ENCODE data around the gene EED.

Gene EED

GRCh38 chr11:86255896-86256295, 11.3 kb downstream of the EED start (continued):
- TF ChIP-seq CREB5 (CRISPR knock-in tag; IDR thresholded peaks at IDR 0.05; ENCODE audit: low read depth) = no peak
- TF ChIP-seq ZNF70 (CRISPR knock-in tag; IDR thresholded peaks at IDR 0.05) = no peak
- TF ChIP-seq TOX (CRISPR knock-in tag; IDR thresholded peaks at IDR 0.05; ENCODE audit: borderline replicate concordance) = no peak

- ATAC-seq = no peak
Measured at GRCh38 chr11:86256608-86257007, 12.1 kb downstream of the EED start.

GRCh38 chr11:86257446-86257845, 12.9 kb downstream of the EED start:
- no peak for ATAC-seq

More at GRCh38 chr11:86256608-86257007, 12.1 kb downstream of the EED start:
- TF ChIP-seq ZNF70 (CRISPR knock-in tag; IDR thresholded peaks at IDR 0.05) (no peak), ARNTL (CRISPR knock-in tag; IDR thresholded peaks at IDR 0.05; ENCODE audit: borderline replicate concordance, low read depth) (no peak), ISL1 (CRISPR knock-in tag; IDR thresholded peaks at IDR 0.05) (no peak), SNAI2 (CRISPR knock-in tag; IDR thresholded peaks at IDR 0.05) (no peak), PPARA (CRISPR knock-in tag; IDR thresholded peaks at IDR 0.05; ENCODE audit: borderline replicate concordance) (no peak), CSDC2 (CRISPR knock-in tag; IDR thresholded peaks at IDR 0.05) (no peak), PATZ1 (CRISPR knock-in tag; IDR thresholded peaks at IDR 0.05; ENCODE audit: borderline replicate concordance) (no peak), ZNF8 (CRISPR knock-in tag; IDR thresholded peaks at IDR 0.05) (no peak), CSRNP3 (CRISPR knock-in tag; IDR thresholded peaks at IDR 0.05) (no peak), GLIS3 (CRISPR knock-in tag; IDR thresholded peaks at IDR 0.05) (no peak), ZFP30 (CRISPR knock-in tag; IDR thresholded peaks at IDR 0.05) (no peak), TOX (CRISPR knock-in tag; IDR thresholded peaks at IDR 0.05; ENCODE audit: borderline replicate concordance) (no peak), ESRRG (CRISPR knock-in tag; IDR thresholded peaks at IDR 0.05) (no peak), ZNF565 (CRISPR knock-in tag; conservative IDR thresholded peaks at IDR 0.05; ENCODE audit: low read depth) (no peak), ZC3H10 (CRISPR knock-in tag; IDR thresholded peaks at IDR 0.05) (no peak), BACH2 (CRISPR knock-in tag; IDR thresholded peaks at IDR 0.05; ENCODE audit: borderline replicate concordance) (no peak), TCF4 (CRISPR knock-in tag; IDR thresholded peaks at IDR 0.05; ENCODE audit: borderline replicate concordance) (no peak), CREB5 (CRISPR knock-in tag; IDR thresholded peaks at IDR 0.05; ENCODE audit: low read depth) (no peak)

More at GRCh38 chr11:86257446-86257845, 12.9 kb downstream of the EED start:
- TF ChIP-seq GLIS3 (CRISPR knock-in tag; IDR thresholded peaks at IDR 0.05) (no peak), ZNF565 (CRISPR knock-in tag; conservative IDR thresholded peaks at IDR 0.05; ENCODE audit: low read depth) (no peak), CREB5 (CRISPR knock-in tag; IDR thresholded peaks at IDR 0.05; ENCODE audit: low read depth) (no peak), CSDC2 (CRISPR knock-in tag; IDR thresholded peaks at IDR 0.05) (peak; percentile 95), OSR1 (CRISPR knock-in tag; IDR thresholded peaks at IDR 0.05) (no peak), POU6F1 (CRISPR knock-in tag; IDR thresholded peaks at IDR 0.05; ENCODE audit: borderline replicate concordance, low read depth) (no peak), ZNF8 (CRISPR knock-in tag; IDR thresholded peaks at IDR 0.05) (no peak), RARB (CRISPR knock-in tag; IDR thresholded peaks at IDR 0.05) (no peak), ISL1 (CRISPR knock-in tag; IDR thresholded peaks at IDR 0.05) (no peak), SNAI2 (CRISPR knock-in tag; IDR thresholded peaks at IDR 0.05) (peak; percentile 91; the same call in 1 of the 2 replicates)
